ENCODE data around the gene CAMK4.

Gene CAMK4

DNA sequence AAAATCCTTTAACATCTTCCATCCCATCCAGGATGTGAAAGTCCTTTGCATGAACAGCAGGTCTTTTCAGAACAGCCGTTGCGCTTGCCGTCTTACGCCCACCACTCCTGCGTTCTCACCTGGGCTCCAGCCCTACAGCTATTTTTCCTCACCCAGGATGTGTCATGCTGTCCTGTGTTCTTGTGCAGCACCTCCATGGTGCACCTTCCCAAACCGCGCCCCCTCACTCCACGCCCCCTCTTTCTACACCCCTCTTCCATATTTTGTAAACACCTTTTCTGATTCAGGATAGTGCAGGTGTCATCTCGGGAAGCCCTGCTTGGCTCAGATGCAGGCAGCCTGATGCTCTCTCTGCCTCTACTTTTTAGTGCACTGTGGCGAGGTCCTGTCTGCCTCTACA lies 18.4 kb downstream of the CAMK4 start:
- no peak for TF ChIP-seq CTCF (IDR thresholded peaks at IDR 0.05; ENCODE audit: borderline replicate concordance, insufficient read depth, low read depth, low read length)
- H3K4me3 ChIP-seq (ENCODE audit: low read depth, low read length), result no peak overlapping the region

- no peak overlapping the region for H3K4me3 ChIP-seq (ENCODE audit: low read depth, low read length)
- no peak for TF ChIP-seq CTCF (IDR thresholded peaks at IDR 0.05; ENCODE audit: borderline replicate concordance, insufficient read depth, low read depth, low read length)
These were observed 19.1 kb downstream of the CAMK4 start for GRCh38 chr5:111243318-111243717.

GRCh38 chr5:111245654-111246053 lies 21.5 kb downstream of the CAMK4 start:
- H3K4me3 ChIP-seq (ENCODE audit: low read depth, low read length), result no peak overlapping the region
- no peak for TF ChIP-seq CTCF (IDR thresholded peaks at IDR 0.05; ENCODE audit: borderline replicate concordance, insufficient read depth, low read depth, low read length)

DNA sequence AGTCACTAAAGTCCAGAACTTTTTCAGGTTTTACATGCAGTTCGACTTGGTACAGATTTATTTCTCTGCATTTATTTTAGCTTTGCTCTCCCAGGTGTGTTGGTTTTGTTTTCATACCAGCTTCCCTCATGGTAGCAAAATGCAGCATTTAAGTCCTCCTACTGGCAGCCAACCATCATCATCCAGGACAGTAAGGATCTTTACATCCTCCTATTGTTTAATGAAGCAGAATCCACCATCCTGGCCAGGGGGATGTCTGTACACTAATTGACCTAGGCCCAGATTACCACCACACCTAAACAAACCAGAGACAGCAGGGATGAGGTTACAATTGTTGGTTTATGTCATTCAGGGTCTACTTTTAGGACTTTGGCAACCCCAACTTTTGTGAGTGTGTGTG lies 22.3 kb downstream of the CAMK4 start:
- H3K4me3 ChIP-seq (ENCODE audit: low read depth, low read length), result no peak overlapping the region
- no peak for TF ChIP-seq CTCF (IDR thresholded peaks at IDR 0.05; ENCODE audit: borderline replicate concordance, insufficient read depth, low read depth, low read length)

DNA sequence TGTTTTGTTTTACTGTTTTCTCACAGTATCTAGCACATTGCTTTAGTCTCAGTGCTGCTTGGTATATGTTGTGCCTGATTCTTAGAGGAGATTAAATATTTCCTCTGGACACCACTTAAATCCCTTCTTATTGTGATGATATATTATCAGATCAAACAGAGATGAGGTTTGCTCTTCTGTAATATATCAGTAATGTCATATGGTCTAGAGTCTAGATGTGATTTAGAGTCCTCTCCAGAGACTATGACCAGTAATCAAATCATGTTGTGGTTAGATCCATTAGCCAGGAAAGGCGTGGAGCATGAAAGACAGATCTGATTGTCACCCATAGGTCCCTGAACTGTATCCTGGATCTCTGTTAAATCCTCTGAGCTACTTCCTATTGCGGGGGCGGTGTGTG lies 24.4 kb downstream of the CAMK4 start:
- TF ChIP-seq CTCF (IDR thresholded peaks at IDR 0.05; ENCODE audit: borderline replicate concordance, insufficient read depth, low read depth, low read length), result no peak

GRCh38 chr5:111251921-111252320 lies 27.7 kb downstream of the CAMK4 start:
- no peak for TF ChIP-seq CTCF (IDR thresholded peaks at IDR 0.05; ENCODE audit: borderline replicate concordance, insufficient read depth, low read depth, low read length)
- no peak overlapping the region for H3K4me3 ChIP-seq (ENCODE audit: low read depth, low read length)

More for the DNA sequence above, 24.4 kb downstream of the CAMK4 start:
- no peak overlapping the region for H3K4me3 ChIP-seq (ENCODE audit: low read depth, low read length)

GRCh38 chr5:111252799-111253545 lies 28.8 kb downstream of the CAMK4 start:
- TF ChIP-seq CTCF (IDR thresholded peaks at IDR 0.05; ENCODE audit: borderline replicate concordance, insufficient read depth, low read depth, low read length), result no peak
- H3K4me3 ChIP-seq (ENCODE audit: low read depth, low read length), result peak overlapping the region; percentile 17

All from GM12875 (cell line).